HepG2 (cell line): ENCODE measurements around the gene COL26A1. TPM values are rescaled to one million over a fixed set of nuclear protein-coding genes. Genes with fewer than 3 reads are reported as not detected.
A peak's percentile ranks its signal among the peaks of the same experiment; 100 is the strongest.

ENCODE experiments used
- ATF7-NPFF ChIP-seq: sonication (generic); formaldehyde crosslinking; IDR thresholded peaks from 2 replicates; pipeline ENCODE4 v1.8.1; 2023; ENCODE audit warnings: mild to moderate bottlenecking, low read depth, missing genetic modification reagents, moderate library complexity
- KLF12 ChIP-seq: sonication (generic); formaldehyde crosslinking; IDR thresholded peaks from 2 replicates; pipeline ENCODE4 v1.4.0; 2020; ENCODE audit warnings: missing genetic modification reagents, borderline replicate concordance
- KLF16 ChIP-seq, 2 experiments: sonication (generic) in 1 of 2; formaldehyde crosslinking in 1 of 2; IDR thresholded peaks; 2 replicates each; pipeline versions ENCODE4 v1.6.1 to v1.8.0; 2016 to 2023; ENCODE audit warnings: missing genetic modification reagents in 2 of 2, missing compliant biosample characterization in 1 of 2
- MZF1 ChIP-seq: sonication (generic); formaldehyde crosslinking; IDR thresholded peaks from 2 replicates; pipeline ENCODE4 v1.8.1; 2023; ENCODE audit warnings: mild to moderate bottlenecking, missing genetic modification reagents, borderline replicate concordance
- PRDM10 ChIP-seq: sonication (generic); formaldehyde crosslinking; IDR thresholded peaks from 2 replicates; pipeline ENCODE4 v1.4.0; 2020; ENCODE audit warnings: low read depth, missing genetic modification reagents
- PREB ChIP-seq: sonication (generic); formaldehyde crosslinking; IDR thresholded peaks from 2 replicates; pipeline ENCODE4 v1.4.0; 2020; ENCODE audit warnings: missing genetic modification reagents
- REL ChIP-seq: sonication (generic); formaldehyde crosslinking; conservative IDR thresholded peaks from 2 replicates; pipeline ENCODE4 v1.8.0; 2022; ENCODE audit warnings: mild to moderate bottlenecking, missing genetic modification reagents, moderate library complexity
- SMC3 ChIP-seq: IDR thresholded peaks from 2 replicates; pipeline ENCODE4 v1.6.1; 2011; ENCODE audit warnings: low read length, improper control_type of control experiment
- TFE3 ChIP-seq: IDR thresholded peaks from 2 replicates; pipeline ENCODE4 v1.6.1; 2016
- THAP7 ChIP-seq: sonication (generic); formaldehyde crosslinking; IDR thresholded peaks from 2 replicates; pipeline ENCODE4 v1.8.1; 2023; ENCODE audit warnings: mild to moderate bottlenecking, missing genetic modification reagents
- ZFP41 ChIP-seq: sonication (generic); formaldehyde crosslinking; IDR thresholded peaks from 2 replicates; pipeline ENCODE4 v1.4.0; 2020; ENCODE audit warnings: mild to moderate bottlenecking, missing genetic modification reagents, borderline replicate concordance
- ZNF513 ChIP-seq: sonication (generic); formaldehyde crosslinking; conservative IDR thresholded peaks from 2 replicates; pipeline ENCODE4 v1.5.0; 2020; ENCODE audit warnings: missing genetic modification reagents
- ZNF567 ChIP-seq: sonication (generic); formaldehyde crosslinking; IDR thresholded peaks from 2 replicates; pipeline ENCODE4 v1.8.1; 2023; ENCODE audit warnings: mild to moderate bottlenecking, missing genetic modification reagents, borderline replicate concordance
- ZNF629 ChIP-seq: sonication (generic); formaldehyde crosslinking; conservative IDR thresholded peaks from 2 replicates; pipeline ENCODE4 v1.5.0; 2020; ENCODE audit warnings: missing genetic modification reagents
- ZNF691 ChIP-seq: sonication (generic); formaldehyde crosslinking; IDR thresholded peaks from 2 replicates; pipeline ENCODE4 v1.4.0; 2020; ENCODE audit warnings: missing genetic modification reagents, low read depth, mild to moderate bottlenecking, borderline replicate concordance
- ZNF800 ChIP-seq: sonication (generic); formaldehyde crosslinking; IDR thresholded peaks from 2 replicates; pipeline ENCODE4 v1.4.0; 2020; ENCODE audit warnings: missing genetic modification reagents
- polyA plus RNA-seq, 8 experiments: library from polyadenylated mRNA; depleted of rRNA in 3 of 8; stranded (reverse) in 7 of 8; unstranded in 1 of 8; fragments of >200 nt; fragmentation: Illumina TruSeq in 4 of 8; extraction: Trizol in 4 of 8; gene quantifications; 2 replicates each; pipeline versions ENCODE4 v1.2.1 to v1.2.3, GENCODE V29; 2011 to 2016; ENCODE audit warnings: low read depth in 4 of 8, missing spikeins in 1 of 8, mixed read lengths in 1 of 8; ENCODE audit not compliant: insufficient read depth in 1 of 8
- total RNA-seq, 5 experiments: library from RNA; depleted of rRNA; stranded (reverse); fragments of >200 nt; fragmentation: Illumina TruSeq; extraction: Trizol; gene quantifications; 2 replicates each; pipeline ENCODE4 v1.2.3, GENCODE V29; 2016; ENCODE audit warnings: low read depth in 1 of 5

COL26A1 gene
- total and polyA plus RNA-seq, 2 of the 13 experiments (the other 11 are each of a cell fraction or from before 2014, with no cell fraction given) = 7.8 to 9.2 TPM

GRCh38 chr7:101602484-101603241, 240.0 kb downstream of the COL26A1 start (continued):
- TF ChIP-seq TFE3 (CRISPR knock-in tag) (0 out of 2 replicates have a peak, but pooled peaks have one; percentile 22), MZF1 (CRISPR knock-in tag) (0 out of 2 replicates have a peak, but pooled peaks have one; percentile 22), PREB (CRISPR knock-in tag) (no peak), ZNF691 (CRISPR knock-in tag) (no peak), SMC3 (peak; percentile 51; the same call in 1 of the 2 replicates), ZNF800 (CRISPR knock-in tag) (no peak), ZNF629 (CRISPR knock-in tag) (0 out of 2 replicates have a peak, but pooled peaks have one; percentile 5), PRDM10 (no peak), KLF12 (no peak), ZNF567 (CRISPR knock-in tag) (no peak), REL (no peak), ZNF513 (CRISPR knock-in tag) (no peak), ZFP41 (CRISPR knock-in tag) (no peak), THAP7 (CRISPR knock-in tag) (no peak), KLF16 (CRISPR knock-in tag; IDR thresholded peaks at IDR 0.05) (peak in 1 of 2 experiments; percentile 54; a peak in 1 of 4 replicates), ATF7-NPFF (CRISPR knock-in tag) (no peak)
